Measurements from ENCODE around the gene CACNA2D2.

CACNA2D2 gene

GRCh38 chr3:50493623-50494022, 9.8 kb downstream of the CACNA2D2 start:
- no peak for DNase-seq

- no peak for DNase-seq
These were observed 10.3 kb downstream of the CACNA2D2 start for GRCh38 chr3:50493086-50493485.

- no peak for DNase-seq
These were observed 12.4 kb downstream of the CACNA2D2 start for GRCh38 chr3:50491023-50491422.

- no peak for DNase-seq
These were observed 13.0 kb downstream of the CACNA2D2 start for GRCh38 chr3:50490424-50490823.

GRCh38 chr3:50487181-50487580, 16.3 kb downstream of the CACNA2D2 start:
- DNase-seq: no peak

- DNase-seq: no peak
These were observed 17.1 kb downstream of the CACNA2D2 start for GRCh38 chr3:50486219-50486888.

GRCh38 chr3:50484722-50485121, 18.7 kb downstream of the CACNA2D2 start:
- no peak for DNase-seq

GRCh38 chr3:50483374-50483773, 20.1 kb downstream of the CACNA2D2 start:
- no peak for DNase-seq

- DNase-seq: no peak
These were observed 21.4 kb downstream of the CACNA2D2 start for GRCh38 chr3:50481992-50482391.

- DNase-seq: no peak
These were observed 23.0 kb downstream of the CACNA2D2 start for GRCh38 chr3:50480471-50480870.

GRCh38 chr3:50479523-50479922, 23.9 kb downstream of the CACNA2D2 start:
- DNase-seq: no peak

GRCh38 chr3:50478671-50479260, 24.7 kb downstream of the CACNA2D2 start:
- DNase-seq: no peak

GRCh38 chr3:50478051-50478450, 25.4 kb downstream of the CACNA2D2 start:
- no peak for DNase-seq

- no peak for DNase-seq
These were observed 28.1 kb downstream of the CACNA2D2 start for GRCh38 chr3:50475348-50475747.

- DNase-seq: no peak
These were observed 28.7 kb downstream of the CACNA2D2 start for GRCh38 chr3:50474717-50475116.

GRCh38 chr3:50473768-50474167, 29.7 kb downstream of the CACNA2D2 start:
- no peak for DNase-seq

GRCh38 chr3:50472958-50473357, 30.5 kb downstream of the CACNA2D2 start:
- DNase-seq: no peak

- no peak for DNase-seq
These were observed 32.8 kb downstream of the CACNA2D2 start for GRCh38 chr3:50470658-50471057.

- DNase-seq: no peak
These were observed 35.5 kb downstream of the CACNA2D2 start for GRCh38 chr3:50467919-50468318.

- DNase-seq: no peak
These were observed 37.3 kb downstream of the CACNA2D2 start for GRCh38 chr3:50466177-50466576.

GRCh38 chr3:50464569-50464968, 38.9 kb downstream of the CACNA2D2 start:
- no peak for DNase-seq

GRCh38 chr3:50459785-50460184, 43.6 kb downstream of the CACNA2D2 start:
- no peak for DNase-seq

- DNase-seq: no peak
These were observed 45.4 kb downstream of the CACNA2D2 start for GRCh38 chr3:50457988-50458387.

- DNase-seq: no peak
These were observed 48.0 kb downstream of the CACNA2D2 start for GRCh38 chr3:50455161-50456018.

Data from activated CD4-positive, alpha-beta T cell treated with anti-CD3 and anti-CD28 coated beads for 1 hour (primary cell).